ENCODE measurements around the gene PTGDR2. TPM values are rescaled to one million over a fixed set of nuclear protein-coding genes. Genes with fewer than 3 reads are reported as not detected.
A peak's percentile ranks its signal among the peaks of the same experiment; 100 is the strongest.
"Not testable (repeated sequence)": the region's sequence is repeated elsewhere in the genome, so short reads cannot be mapped to it uniquely, and the experiment has no call there.

The PTGDR2 gene
- total RNA-seq, 1 experiment from 2014 or later = 0.07 TPM

DNA sequence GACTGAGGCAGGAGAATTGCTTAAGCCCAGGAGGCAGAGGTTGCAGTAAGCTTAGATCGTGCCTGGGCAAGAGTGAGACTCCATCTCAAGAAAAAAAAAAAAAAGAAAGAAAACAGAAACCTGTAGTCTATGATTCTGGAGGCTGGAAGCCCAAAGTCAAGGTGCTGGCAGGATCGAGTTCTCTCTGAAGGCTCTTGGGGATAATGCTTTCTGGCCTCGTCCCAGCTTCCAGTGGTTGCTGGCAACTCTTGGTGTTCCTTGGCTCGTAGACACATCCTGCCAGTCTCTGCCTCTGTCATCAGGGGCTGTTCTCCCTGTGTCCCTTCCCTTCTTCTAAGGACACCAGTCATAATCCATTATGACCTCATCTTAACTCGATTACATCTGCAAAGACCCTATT is 30.6 kb downstream of the PTGDR2 start:
- Mint-ChIP-seq H3K27me3 (ENCODE audit: low read depth) (no peaks in the 10 kb centered on the region), H3K4me3 (no peak overlapping the region), H3K9me3 (no peaks in the 10 kb centered on the region), H3K4me1 (no peaks in the 10 kb centered on the region), H3K36me3 (no peaks in the 10 kb centered on the region), H3K27ac (no peak overlapping the region)
- DNase-seq (ENCODE audit: low spot score) (no peak), ATAC-seq (no peak)
- POLR2A ChIA-PET = no interaction called here
- CTCF ChIA-PET = interaction anchor here (0.7 to 2.6 kb wide), 3 partner anchors 13 to 74 kb away, joined by 3 to 16 read pairs (median 5); no protein-coding TSS in a partner anchor
- TF ChIP-seq ZNF232 (CRISPR knock-in tag; IDR thresholded peaks at IDR 0.05) (no peak), ESRRA (CRISPR knock-in tag; IDR thresholded peaks at IDR 0.05; ENCODE audit: borderline replicate concordance) (no peak)
- TF ChIP-seq, protein P1, sequence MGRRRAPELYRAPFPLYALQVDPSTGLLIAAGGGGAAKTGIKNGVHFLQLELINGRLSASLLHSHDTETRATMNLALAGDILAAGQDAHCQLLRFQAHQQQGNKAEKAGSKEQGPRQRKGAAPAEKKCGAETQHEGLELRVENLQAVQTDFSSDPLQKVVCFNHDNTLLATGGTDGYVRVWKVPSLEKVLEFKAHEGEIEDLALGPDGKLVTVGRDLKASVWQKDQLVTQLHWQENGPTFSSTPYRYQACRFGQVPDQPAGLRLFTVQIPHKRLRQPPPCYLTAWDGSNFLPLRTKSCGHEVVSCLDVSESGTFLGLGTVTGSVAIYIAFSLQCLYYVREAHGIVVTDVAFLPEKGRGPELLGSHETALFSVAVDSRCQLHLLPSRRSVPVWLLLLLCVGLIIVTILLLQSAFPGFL (CRISPR knock-in tag; IDR thresholded peaks at IDR 0.05; ENCODE audit: borderline replicate concordance) = no peak

DNA sequence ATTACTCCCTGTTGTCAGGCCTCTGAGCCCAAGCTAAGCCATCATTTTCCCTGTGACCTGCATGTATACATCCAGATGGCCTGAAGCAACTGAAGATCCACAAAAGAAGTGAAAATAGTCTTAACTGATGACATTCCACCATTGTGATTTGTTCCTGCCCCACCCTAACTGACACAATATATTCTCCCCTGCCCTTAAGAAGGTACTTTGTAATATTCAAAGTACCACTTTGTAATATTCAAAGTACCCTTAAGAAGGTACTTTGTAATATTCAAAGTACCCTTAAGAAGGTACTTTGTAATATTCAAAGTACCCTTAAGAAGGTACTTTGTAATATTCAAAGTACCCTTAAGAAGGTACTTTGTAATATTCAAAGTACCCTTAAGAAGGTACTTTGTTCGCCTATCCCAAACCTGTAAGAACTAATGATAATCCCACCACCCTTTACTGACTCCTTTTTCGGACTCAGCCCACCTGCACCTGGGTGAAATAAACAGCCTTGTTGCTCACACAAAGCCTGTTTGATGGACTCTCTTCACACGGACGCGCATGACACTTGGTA is 31.9 kb downstream of the PTGDR2 start:
- CTCF ChIA-PET = interaction anchor here (2.6 kb wide), 1 partner anchor 64 kb away, joined by 16 read pairs; no protein-coding TSS in a partner anchor
- POLR2A ChIA-PET = not testable (repeated sequence)

DNA sequence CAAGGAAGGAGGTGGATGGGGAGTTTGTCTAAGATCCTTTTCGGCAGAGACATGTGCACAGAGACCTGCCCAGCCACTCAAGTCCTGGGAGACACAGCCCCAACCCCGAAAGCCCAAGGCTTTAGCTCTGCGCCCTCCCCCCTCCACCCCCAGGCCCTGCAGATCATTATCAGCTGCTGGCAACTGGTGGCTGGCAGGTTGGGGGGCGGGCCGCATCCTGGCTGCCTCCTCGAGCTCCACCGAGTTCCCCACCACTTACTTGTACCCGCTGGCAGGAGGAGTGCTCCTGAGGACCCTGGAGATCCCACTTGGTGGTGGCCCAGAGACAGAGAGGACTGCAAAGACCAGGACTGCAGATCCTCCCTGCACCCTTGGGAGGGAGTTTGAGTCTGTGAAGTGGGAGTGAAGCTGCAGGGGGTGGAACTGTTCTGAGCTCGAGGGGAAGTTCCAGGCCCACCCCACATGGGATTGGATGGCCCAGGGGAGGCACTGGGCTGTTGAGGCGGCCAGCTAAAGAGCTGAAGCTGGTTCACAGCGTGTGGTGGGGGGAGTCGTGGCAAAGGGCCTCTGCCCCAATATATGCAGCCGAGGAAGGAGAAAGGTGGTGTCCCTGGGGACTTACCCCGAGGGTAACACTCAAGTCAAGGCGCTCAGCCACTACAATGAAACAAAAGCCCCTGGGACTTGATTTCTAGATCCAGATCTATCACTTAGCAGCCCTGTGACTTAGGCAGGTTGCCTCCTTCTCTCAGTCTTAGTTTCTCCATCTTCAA is 33.7 kb downstream of the PTGDR2 start:
- ATAC-seq (no peak), DNase-seq (ENCODE audit: low spot score) (no peak)
- ChIA-PET CTCF (interaction anchor here (1.1 to 2.8 kb wide), 3 partner anchors 9 to 77 kb away, joined by 5 to 16 read pairs (median 9); no protein-coding TSS in a partner anchor), POLR2A (no interaction called here)
- TF ChIP-seq RORB (CRISPR knock-in tag; IDR thresholded peaks at IDR 0.05) = no peak
- TF ChIP-seq, protein P2, sequence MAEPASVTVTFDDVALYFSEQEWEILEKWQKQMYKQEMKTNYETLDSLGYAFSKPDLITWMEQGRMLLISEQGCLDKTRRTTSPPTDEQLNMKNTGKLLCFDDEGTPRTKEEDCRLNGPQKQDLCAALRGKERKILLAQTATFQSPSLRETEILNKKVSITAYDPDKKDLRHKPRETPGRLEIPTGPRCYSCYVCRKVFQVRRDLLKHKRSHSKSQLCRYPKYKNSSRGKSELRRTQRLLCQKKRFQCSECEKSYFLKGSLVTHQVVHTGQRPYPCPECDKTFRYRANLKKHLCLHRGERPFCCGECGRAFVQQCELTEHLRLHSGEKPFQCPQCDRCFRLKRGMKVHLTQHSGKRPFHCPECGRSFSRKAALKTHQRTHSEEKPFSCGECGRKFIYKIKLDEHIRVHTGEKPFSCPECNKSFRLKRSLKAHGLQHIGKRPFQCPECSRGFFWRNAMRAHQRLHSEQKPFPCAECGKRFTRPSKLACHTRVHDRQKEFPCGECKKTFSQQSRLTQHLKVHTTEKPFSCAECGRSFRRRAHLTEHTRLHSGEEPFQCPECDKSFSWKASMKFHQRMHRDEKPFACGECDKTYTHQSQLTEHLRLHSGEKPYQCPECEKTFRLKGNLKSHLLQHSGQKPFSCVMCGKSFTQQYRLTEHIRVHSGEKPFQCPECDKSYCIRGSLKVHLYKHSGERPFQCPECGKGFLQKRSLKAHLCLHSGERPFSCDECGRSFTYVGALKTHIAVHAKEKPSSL (CRISPR knock-in tag; conservative IDR thresholded peaks at IDR 0.05) = no peak
- TF ChIP-seq, protein P3, sequence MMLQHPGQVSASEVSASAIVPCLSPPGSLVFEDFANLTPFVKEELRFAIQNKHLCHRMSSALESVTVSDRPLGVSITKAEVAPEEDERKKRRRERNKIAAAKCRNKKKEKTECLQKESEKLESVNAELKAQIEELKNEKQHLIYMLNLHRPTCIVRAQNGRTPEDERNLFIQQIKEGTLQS (CRISPR knock-in tag; conservative IDR thresholded peaks at IDR 0.05) = no peak
- TF ChIP-seq SMAD3 (CRISPR knock-in tag; IDR thresholded peaks at IDR 0.05; ENCODE audit: borderline replicate concordance) = no peak
- peaks cover 3% of the 10 kb centered on the region for H3K36me3 Mint-ChIP-seq
- no peak overlapping the region for H3K4me3 Mint-ChIP-seq
- no peaks in the 10 kb centered on the region for H3K4me1 Mint-ChIP-seq
- peaks cover 6% of the 10 kb centered on the region for H3K9me3 Mint-ChIP-seq
- H3K27me3 Mint-ChIP-seq (ENCODE audit: low read depth) = peaks cover 1% of the 10 kb centered on the region; the same call in 1 of the 2 replicates
- H3K27ac Mint-ChIP-seq = no peak overlapping the region

More for the DNA sequence above, 31.9 kb downstream of the PTGDR2 start:
- not testable (repeated sequence) for H3K4me3 Mint-ChIP-seq; ATAC-seq; H3K27me3 Mint-ChIP-seq (ENCODE audit: low read depth); H3K4me1 Mint-ChIP-seq; H3K36me3 Mint-ChIP-seq; DNase-seq (ENCODE audit: low spot score); H3K9me3 Mint-ChIP-seq; H3K27ac Mint-ChIP-seq

DNA sequence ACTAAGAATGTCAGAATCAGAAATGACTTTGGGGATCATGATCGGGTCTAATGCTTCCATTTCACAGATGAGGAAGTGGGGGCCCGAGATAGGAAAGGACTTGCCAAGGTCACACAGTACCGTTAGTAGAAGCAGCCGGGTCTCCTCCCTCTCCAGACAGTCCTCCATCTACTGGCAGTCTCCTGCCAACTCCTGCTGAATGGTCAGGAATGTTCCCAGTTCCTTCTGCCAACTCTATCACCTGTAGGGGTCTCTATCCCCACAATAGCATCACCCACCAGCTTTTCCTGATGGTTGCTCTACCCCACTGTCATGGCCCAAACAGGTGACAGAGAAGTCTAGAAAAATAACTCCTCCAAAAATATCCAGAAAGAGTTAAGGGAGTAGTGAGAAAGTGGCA is 37.7 kb downstream of the PTGDR2 start:
- Mint-ChIP-seq H3K27ac (no peak overlapping the region), H3K9me3 (peaks cover 20% of the 10 kb centered on the region), H3K27me3 (ENCODE audit: low read depth) (peaks cover 4% of the 10 kb centered on the region; the same call in 1 of the 2 replicates), H3K4me1 (no peaks in the 10 kb centered on the region), H3K36me3 (peaks cover 13% of the 10 kb centered on the region), H3K4me3 (no peak overlapping the region)
- DNase-seq (ENCODE audit: low spot score) (no peak), ATAC-seq (peak; percentile 57)
- POLR2A ChIA-PET = no interaction called here
- CTCF ChIA-PET = interaction anchor here (0.7 to 1.5 kb wide), 2 partner anchors 13 to 69 kb away, joined by 4 to 5 read pairs; no protein-coding TSS in a partner anchor
- no peak for TF ChIP-seq ZNF263 (CRISPR knock-in tag; IDR thresholded peaks at IDR 0.05; ENCODE audit: low read depth)
- TF ChIP-seq, protein P4, sequence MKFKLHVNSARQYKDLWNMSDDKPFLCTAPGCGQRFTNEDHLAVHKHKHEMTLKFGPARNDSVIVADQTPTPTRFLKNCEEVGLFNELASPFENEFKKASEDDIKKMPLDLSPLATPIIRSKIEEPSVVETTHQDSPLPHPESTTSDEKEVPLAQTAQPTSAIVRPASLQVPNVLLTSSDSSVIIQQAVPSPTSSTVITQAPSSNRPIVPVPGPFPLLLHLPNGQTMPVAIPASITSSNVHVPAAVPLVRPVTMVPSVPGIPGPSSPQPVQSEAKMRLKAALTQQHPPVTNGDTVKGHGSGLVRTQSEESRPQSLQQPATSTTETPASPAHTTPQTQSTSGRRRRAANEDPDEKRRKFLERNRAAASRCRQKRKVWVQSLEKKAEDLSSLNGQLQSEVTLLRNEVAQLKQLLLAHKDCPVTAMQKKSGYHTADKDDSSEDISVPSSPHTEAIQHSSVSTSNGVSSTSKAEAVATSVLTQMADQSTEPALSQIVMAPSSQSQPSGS (CRISPR knock-in tag; IDR thresholded peaks at IDR 0.05; ENCODE audit: borderline replicate concordance, low read depth) = no peak
- TF ChIP-seq, protein P5, sequence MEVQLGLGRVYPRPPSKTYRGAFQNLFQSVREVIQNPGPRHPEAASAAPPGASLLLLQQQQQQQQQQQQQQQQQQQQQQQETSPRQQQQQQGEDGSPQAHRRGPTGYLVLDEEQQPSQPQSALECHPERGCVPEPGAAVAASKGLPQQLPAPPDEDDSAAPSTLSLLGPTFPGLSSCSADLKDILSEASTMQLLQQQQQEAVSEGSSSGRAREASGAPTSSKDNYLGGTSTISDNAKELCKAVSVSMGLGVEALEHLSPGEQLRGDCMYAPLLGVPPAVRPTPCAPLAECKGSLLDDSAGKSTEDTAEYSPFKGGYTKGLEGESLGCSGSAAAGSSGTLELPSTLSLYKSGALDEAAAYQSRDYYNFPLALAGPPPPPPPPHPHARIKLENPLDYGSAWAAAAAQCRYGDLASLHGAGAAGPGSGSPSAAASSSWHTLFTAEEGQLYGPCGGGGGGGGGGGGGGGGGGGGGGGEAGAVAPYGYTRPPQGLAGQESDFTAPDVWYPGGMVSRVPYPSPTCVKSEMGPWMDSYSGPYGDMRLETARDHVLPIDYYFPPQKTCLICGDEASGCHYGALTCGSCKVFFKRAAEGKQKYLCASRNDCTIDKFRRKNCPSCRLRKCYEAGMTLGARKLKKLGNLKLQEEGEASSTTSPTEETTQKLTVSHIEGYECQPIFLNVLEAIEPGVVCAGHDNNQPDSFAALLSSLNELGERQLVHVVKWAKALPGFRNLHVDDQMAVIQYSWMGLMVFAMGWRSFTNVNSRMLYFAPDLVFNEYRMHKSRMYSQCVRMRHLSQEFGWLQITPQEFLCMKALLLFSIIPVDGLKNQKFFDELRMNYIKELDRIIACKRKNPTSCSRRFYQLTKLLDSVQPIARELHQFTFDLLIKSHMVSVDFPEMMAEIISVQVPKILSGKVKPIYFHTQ (CRISPR knock-in tag; IDR thresholded peaks at IDR 0.05) = no peak
- no peak for TF ChIP-seq NFE2L1 (CRISPR knock-in tag; IDR thresholded peaks at IDR 0.05)
- TF ChIP-seq CREM (CRISPR knock-in tag; IDR thresholded peaks at IDR 0.05) = no peak
